Erythroblast (primary cell): ENCODE results near the gene MRPL1.

Source experiments
- DNase-seq, 2 experiments: peaks; one replicate each; lab custom pipeline; 2025; lab: John Stamatoyannopoulos, UW
- GATA1 ChIP-seq: IDR thresholded peaks from 2 replicates; pipeline ENCODE4 v1.6.1; 2011; ENCODE audit warnings: low read depth, mild to moderate bottlenecking, control low read depth, low read length, moderate library complexity
- POLR2A ChIP-seq: IDR thresholded peaks from 2 replicates; pipeline ENCODE4 v1.6.1; 2011; ENCODE audit warnings: mild to moderate bottlenecking, low read length

Gene MRPL1

GRCh38 chr4:77913348-77913747 lies 50.7 kb downstream of the MRPL1 start:
- no peak for DNase-seq
- no peak for TF ChIP-seq POLR2A
- no peak for TF ChIP-seq GATA1

GRCh38 chr4:77917075-77917474 lies 54.4 kb downstream of the MRPL1 start:
- no peak for TF ChIP-seq GATA1
- TF ChIP-seq POLR2A: no peak
- no peak for DNase-seq

GRCh38 chr4:77917601-77918000 lies 55.0 kb downstream of the MRPL1 start:
- DNase-seq: no peak
- TF ChIP-seq POLR2A (no peak), GATA1 (no peak)

GRCh38 chr4:77920371-77920770 lies 57.7 kb downstream of the MRPL1 start:
- DNase-seq: no peak
- TF ChIP-seq POLR2A (no peak), GATA1 (no peak)

- DNase-seq: no peak
- TF ChIP-seq GATA1: no peak
- no peak for TF ChIP-seq POLR2A
Observed at GRCh38 chr4:77921701-77922100, 59.1 kb downstream of the MRPL1 start.

GRCh38 chr4:77922158-77923094 lies 59.8 kb downstream of the MRPL1 start:
- TF ChIP-seq POLR2A: no peak
- no peak for TF ChIP-seq GATA1
- DNase-seq: no peak

GRCh38 chr4:77927991-77928925 lies 65.6 kb downstream of the MRPL1 start:
- TF ChIP-seq GATA1 (no peak), POLR2A (no peak)
- DNase-seq: no peak

GRCh38 chr4:77930154-77930639 lies 67.6 kb downstream of the MRPL1 start:
- no peak for TF ChIP-seq POLR2A
- DNase-seq: no peak

- DNase-seq: no peak
- no peak for TF ChIP-seq GATA1
- TF ChIP-seq POLR2A: no peak
Observed at GRCh38 chr4:77930876-77931275, 68.2 kb downstream of the MRPL1 start.

- no peak for DNase-seq
- no peak for TF ChIP-seq GATA1
- TF ChIP-seq POLR2A: no peak
Observed at GRCh38 chr4:77931452-77932135, 69.0 kb downstream of the MRPL1 start.

- TF ChIP-seq POLR2A: no peak
- TF ChIP-seq GATA1: no peak
- no peak for DNase-seq
Observed at GRCh38 chr4:77938560-77938959, 75.9 kb downstream of the MRPL1 start.

- peak in 1 of 2 experiments; percentile 24 for DNase-seq
Observed at GRCh38 chr4:77945929-77946328, 83.3 kb downstream of the MRPL1 start.

- DNase-seq: no peak
- no peak for TF ChIP-seq GATA1
- TF ChIP-seq POLR2A: no peak
Observed at GRCh38 chr4:77950203-77950602, 87.6 kb downstream of the MRPL1 start.
